GM19467 (cell line): ENCODE data around the gene TRPM5.

Experiments
- ATAC-seq: cut with Tn5 transposase; IDR thresholded peaks from one replicate; pipeline ENCODE4 v1.9.1; 2021; ENCODE audit warnings: mild to moderate bottlenecking, moderate library complexity; ENCODE audit not compliant: unreplicated experiment

TRPM5 gene

GRCh38 chr11:2470495-2470894, 26.2 kb upstream of the TRPM5 start:
- no peak for ATAC-seq

- ATAC-seq = no peak
These were observed 24.3 kb upstream of the TRPM5 start for GRCh38 chr11:2468363-2469235.

- ATAC-seq = no peak
These were observed 23.4 kb upstream of the TRPM5 start for GRCh38 chr11:2467695-2468055.

GRCh38 chr11:2466869-2467694, 22.8 kb upstream of the TRPM5 start:
- no peak for ATAC-seq

- ATAC-seq = no peak
These were observed 21.9 kb upstream of the TRPM5 start for GRCh38 chr11:2466069-2466801.

- ATAC-seq = no peak
These were observed 21.1 kb upstream of the TRPM5 start for GRCh38 chr11:2465202-2466068.

GRCh38 chr11:2464451-2465165, 20.3 kb upstream of the TRPM5 start:
- no peak for ATAC-seq

- no peak for ATAC-seq
These were observed 19.5 kb upstream of the TRPM5 start for GRCh38 chr11:2463766-2464277.

GRCh38 chr11:2462986-2463765, 18.9 kb upstream of the TRPM5 start:
- no peak for ATAC-seq

- ATAC-seq = no peak
These were observed 18.2 kb upstream of the TRPM5 start for GRCh38 chr11:2462543-2462985.

- no peak for ATAC-seq
These were observed 17.7 kb upstream of the TRPM5 start for GRCh38 chr11:2461956-2462542.

- ATAC-seq = no peak
These were observed 17.1 kb upstream of the TRPM5 start for GRCh38 chr11:2461253-2461955.

GRCh38 chr11:2460540-2461252, 16.4 kb upstream of the TRPM5 start:
- no peak for ATAC-seq

- no peak for ATAC-seq
These were observed 15.7 kb upstream of the TRPM5 start for GRCh38 chr11:2459796-2460531.

- no peak for ATAC-seq
These were observed 14.9 kb upstream of the TRPM5 start for GRCh38 chr11:2459016-2459725.

GRCh38 chr11:2458321-2458720, 14.0 kb upstream of the TRPM5 start:
- ATAC-seq = no peak
